Esophagus muscularis mucosa (tissue), 3 donors: ENCODE results near the gene FOXN3.

Source experiments
- POLR2A ChIP-seq: fragments of 450-650 bp; IDR thresholded peaks from one replicate; pipeline ENCODE4 v1.6.1; 2017; ENCODE audit warnings: antibody characterized with exemption, moderate library complexity, mild to moderate bottlenecking, low read depth
- POLR2AphosphoS5 ChIP-seq, 2 donors: sonication (generic); formaldehyde crosslinking; IDR thresholded peaks; one replicate each; pipeline ENCODE4 v1.6.1; 2017; ENCODE audit warnings: antibody characterized with exemption in 2 of 2
- TF ChIP-seq, protein P1 (sequence below), 3 experiments: fragments of 200-600 bp in 2 of 3; fragments of 450-650 bp in 1 of 3; sonication (generic) in 2 of 3; IDR thresholded peaks; one replicate each; pipeline ENCODE4 v1.5.1; 2017 to 2019; ENCODE audit warnings: antibody characterized with exemption in 3 of 3, mild to moderate bottlenecking in 2 of 3, moderate library complexity in 1 of 3

DNA sequence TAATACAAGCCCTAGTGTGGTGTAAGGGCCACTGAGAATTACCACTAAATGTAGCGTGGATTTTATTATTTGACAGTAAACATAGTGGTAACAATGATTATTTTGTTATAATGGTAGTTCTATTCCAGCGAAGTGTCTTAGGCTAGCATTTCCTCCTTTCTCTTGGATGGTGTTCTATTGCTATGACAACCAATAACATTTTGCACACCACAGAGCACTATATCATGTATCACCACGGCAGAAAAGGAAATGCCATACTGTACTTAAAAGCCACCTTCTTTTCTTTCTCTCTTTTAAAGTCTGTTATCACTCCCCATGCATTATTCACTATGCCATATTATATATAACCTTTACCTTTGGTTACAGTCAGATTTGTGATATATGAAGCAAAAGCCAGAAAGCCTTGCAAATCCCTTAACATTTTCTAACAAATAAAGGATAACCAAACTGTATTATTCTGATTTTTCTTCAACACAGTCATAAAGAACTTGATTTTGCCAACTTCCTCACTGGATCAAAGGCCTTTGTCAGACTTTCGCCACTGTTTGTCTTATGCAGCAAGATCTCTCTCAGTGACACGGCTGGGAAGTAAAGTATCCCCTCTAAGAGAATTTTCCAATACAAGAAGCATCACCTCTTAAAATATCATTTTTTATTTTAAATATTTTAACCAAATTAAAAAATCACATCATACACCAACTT, 195.8 kb downstream of the FOXN3 start:
- TF ChIP-seq, protein P1, sequence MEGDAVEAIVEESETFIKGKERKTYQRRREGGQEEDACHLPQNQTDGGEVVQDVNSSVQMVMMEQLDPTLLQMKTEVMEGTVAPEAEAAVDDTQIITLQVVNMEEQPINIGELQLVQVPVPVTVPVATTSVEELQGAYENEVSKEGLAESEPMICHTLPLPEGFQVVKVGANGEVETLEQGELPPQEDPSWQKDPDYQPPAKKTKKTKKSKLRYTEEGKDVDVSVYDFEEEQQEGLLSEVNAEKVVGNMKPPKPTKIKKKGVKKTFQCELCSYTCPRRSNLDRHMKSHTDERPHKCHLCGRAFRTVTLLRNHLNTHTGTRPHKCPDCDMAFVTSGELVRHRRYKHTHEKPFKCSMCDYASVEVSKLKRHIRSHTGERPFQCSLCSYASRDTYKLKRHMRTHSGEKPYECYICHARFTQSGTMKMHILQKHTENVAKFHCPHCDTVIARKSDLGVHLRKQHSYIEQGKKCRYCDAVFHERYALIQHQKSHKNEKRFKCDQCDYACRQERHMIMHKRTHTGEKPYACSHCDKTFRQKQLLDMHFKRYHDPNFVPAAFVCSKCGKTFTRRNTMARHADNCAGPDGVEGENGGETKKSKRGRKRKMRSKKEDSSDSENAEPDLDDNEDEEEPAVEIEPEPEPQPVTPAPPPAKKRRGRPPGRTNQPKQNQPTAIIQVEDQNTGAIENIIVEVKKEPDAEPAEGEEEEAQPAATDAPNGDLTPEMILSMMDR (IDR thresholded peaks at IDR 0.05) = no peak
- TF ChIP-seq POLR2A = no peak
- TF ChIP-seq POLR2AphosphoS5 (IDR thresholded peaks at IDR 0.05) = no peak
